GM19468 (cell line): Measurements from ENCODE around the gene SHC4.
"Not testable (repeated sequence)": the region's sequence is repeated elsewhere in the genome, so short reads cannot be mapped to it uniquely, and the experiment has no call there.

Experiments used
- ATAC-seq: cut with Tn5 transposase; IDR thresholded peaks from one replicate; pipeline ENCODE4 v1.9.1; 2021; ENCODE audit warnings: mild to moderate bottlenecking, moderate library complexity, moderate number of reproducible peaks; ENCODE audit not compliant: unreplicated experiment; ENCODE audit errors: extremely low read depth

The SHC4 gene

DNA sequence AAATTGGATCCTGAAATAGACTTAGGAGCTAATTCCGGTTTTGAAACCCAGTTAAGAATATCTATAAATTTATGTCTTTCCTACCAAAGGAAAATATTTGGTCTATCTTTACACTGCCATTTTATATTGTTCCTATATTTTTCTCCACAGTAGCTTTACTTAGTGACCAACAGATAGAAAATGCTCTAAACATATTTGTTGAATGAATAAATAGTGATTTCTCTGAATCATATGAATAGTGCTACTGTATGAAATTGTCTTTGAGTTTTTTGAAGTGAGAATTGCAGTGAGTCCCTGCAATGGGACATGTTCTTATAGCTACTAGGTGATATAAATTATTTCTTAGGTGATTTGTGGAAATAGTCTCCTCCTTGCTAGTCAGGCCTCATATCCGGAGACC, 104.3 kb downstream of the SHC4 start:
- ATAC-seq, result no peak

DNA sequence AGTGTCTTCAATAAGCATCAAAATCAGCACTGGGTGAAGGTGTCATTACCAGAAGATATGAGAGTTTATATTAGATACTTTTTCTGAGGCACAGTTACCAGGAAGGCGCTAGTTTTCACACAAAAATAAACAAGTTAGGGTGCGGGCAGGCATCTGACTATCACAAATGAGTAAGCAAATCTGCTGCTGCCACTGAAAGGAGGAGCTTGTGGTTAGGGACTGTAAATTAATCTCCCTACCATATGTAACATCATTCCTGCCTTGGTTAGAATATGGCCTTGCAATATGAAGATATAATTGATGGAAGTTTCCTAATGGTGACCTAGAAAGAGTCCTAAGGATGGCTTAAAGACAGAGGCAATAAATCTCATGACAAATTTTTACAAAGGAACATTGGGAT, 105.3 kb downstream of the SHC4 start:
- ATAC-seq, result no peak

DNA sequence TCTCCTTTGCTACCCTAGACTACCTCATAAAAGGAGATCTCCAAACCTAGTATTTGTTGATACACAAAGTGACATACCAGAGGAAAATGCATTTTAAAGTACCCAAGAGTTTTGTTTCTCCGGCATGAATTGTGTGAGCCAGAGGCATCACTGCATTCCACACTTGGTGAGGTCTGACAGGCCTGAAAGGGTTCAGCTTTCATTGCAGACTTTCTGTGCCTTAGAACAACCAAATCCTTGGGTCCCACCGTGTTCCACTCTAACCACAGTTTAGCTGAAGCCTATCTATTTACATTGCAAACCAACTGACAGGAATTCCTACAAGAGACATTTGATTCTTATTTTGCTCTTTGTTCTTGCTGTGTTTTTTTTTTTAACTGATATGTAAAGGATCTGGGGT, 106.8 kb downstream of the SHC4 start:
- ATAC-seq, result no peak

DNA sequence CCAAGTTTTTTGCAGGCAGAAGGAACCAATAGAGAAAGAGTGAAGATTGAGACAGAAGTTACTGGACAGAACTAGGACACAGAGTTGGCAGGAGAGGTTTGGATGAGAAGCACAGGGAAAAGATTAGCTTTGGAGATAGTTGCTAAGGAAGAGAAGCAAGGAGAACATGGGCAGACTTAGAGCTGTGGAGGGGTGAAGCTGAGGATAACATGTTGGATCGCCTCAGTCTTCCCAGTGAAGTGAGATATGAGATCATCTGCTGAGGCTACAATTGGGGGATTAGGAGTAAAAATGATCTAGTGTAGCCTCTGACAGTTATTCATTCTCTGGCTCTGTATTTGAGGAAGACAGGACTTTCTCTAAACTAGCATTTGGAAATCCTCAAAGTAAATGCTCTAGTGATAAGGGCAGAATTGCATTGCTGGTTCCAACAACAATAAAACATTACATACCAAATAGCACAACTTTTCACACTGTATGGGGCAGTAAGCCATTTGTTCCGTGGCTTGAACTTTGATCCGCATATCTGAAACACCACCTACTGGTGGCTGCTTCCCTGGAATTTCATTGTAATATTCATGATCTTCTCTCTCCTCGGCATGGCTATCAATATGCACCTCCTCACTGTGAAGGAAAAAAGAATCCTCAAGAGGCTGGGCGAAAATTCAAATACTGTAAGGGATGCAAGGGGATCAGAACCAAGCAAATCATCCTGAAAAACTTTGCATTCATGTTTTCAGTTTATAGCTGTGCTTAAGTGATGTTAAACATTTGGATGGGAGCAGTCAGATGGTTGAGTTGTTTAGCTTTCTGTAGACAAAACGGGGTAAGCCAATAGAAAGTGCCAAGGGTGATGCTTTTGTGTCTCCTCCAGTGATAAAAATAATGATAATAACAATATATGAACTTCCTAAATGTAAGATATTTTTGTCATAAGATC, 107.9 kb downstream of the SHC4 start:
- ATAC-seq, result no peak

DNA sequence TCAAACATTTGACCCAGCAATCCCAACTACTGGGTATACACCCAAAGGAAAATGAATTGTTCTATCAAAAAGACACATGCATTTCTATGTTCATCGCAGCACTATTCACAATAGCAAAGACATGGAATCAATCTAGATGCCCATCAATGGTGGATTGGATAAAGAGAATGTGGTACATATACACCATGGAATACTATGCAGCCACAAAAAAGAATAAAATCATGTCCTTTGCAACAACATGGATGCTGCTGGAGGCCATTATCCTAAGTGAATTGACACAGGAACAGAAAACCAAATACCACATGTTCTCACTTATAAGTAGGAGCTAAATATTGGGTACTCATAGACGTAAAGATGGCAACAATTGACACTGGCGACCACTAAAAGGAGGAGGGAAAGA, 109.3 kb downstream of the SHC4 start:
- ATAC-seq, result not testable (repeated sequence)

DNA sequence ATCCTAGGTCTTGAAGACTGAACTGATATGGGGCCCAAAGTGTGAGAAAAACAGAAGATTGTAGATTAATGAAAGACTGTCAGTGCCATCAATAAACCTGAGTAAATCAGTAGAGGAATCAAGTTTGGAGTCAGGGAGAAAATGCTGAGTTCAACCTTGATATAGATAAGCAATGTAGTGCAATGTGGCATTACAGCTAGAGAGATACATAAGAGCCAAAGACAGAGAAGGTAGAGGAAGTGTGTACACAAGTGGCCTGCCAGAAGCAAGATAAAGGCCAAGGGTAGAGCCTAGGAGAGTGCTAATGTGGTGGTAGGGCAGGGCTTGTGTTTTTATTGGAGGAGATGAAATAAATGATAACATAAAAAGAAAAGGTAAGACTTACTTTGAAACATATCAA, 111.8 kb downstream of the SHC4 start:
- ATAC-seq, result no peak

DNA sequence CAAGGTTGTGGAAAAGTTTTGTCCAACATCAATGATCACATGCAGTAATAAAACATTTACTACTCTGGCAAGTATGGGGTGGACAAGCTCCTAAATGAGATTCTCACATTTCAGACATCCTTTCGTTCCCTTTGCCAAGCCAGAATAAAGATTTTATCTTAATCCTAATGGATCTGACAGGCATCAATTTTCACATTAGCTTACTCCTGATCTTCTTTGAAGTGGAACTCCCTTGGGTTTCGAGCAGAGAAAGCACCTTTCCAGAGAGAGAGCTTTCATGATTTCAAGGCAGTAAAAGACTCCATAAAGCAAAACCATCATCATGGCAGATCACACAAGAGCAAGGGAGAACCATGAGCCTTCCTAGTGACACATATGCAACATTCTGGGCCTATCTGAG, 113.1 kb downstream of the SHC4 start:
- no peak for ATAC-seq

DNA sequence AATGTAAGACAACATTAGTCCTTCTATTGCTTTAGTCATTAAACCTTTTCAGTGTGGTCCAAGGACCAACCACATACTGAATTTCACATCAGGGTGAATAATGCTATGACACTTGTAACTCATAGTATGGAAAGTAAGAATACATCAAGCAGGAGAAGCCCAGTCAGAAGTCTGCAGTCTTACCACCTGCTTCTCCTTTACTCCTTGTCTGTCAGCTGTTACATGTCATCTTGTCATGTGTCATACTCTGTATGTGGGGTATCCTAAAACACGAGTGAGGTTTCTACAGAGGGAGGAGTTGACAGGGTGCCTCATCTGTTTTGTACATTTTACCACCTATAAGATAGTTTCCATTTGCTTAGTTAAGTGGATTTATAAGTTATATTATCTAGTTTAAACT, 118.6 kb downstream of the SHC4 start:
- ATAC-seq, result no peak

DNA sequence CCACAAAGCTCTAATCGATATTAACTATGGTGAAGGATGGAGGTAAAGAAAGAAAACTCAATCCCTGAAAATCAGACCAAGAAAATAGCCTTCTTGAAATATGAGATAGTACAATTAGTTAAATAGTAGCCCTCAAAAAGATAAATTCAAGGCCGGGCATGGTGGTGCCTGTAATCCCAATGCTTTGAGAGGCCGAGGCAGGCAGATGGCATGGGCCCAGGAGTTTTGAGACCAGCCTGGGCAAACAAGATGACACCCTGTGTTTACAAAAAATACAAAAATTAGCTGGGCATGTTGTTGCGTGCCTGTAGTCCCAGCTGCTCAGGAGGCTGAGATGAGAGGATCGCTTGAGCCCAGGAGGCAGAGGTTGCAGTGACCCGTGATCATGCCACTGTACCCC, 121.2 kb downstream of the SHC4 start:
- no peak for ATAC-seq

DNA sequence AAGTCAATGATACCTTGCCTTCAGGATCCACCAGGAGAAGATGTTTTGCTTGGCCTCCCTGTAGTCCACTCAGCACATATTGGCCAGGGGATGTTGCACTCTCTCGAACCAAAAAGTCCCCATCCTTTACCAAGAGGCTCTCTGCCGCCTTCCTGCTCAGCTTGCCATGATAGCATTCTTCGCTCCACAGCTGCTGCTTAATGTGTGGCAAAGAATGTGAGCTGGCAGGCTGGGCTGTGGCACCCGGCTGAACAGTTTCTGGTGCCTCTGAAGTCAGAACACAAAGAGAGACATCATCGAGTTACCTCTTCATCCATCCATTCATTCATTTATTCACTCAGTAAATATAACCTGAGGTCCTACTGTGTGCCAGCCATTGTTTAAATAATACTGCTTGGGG, 129.0 kb downstream of the SHC4 start:
- no peak for ATAC-seq

DNA sequence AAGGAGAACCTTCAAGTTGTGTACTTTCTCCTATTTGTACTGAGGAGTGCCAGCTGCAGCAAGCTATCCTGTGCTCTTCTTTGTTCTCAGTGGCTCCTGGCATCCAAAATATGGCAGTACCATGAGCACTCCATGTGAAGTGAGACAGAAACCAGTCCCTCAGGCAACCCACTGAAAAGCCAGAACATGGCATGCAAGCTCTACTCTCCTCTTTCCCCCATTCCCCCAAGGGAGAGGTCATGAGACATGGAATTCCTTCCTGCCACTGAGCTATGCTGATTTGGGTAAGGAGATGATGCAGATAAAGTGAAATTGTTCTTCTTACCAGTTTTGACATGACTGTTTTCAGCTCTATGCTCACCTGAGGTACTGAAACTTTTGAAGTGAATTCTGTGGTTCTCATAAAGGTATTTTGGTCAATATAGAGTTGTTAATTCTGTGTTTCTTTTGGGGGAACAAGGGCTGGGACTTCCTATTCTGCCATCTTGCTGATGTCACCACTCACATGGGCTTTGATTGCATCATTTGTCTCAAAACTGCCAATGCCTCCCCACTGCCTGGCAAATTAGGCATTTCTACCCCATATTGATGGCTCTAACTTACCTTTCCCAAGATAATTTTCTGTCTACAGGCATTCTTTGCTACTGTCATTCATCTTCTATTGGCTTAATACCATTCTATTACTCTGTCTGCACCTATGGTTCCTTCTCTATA, 130.0 kb downstream of the SHC4 start:
- no peak for ATAC-seq

DNA sequence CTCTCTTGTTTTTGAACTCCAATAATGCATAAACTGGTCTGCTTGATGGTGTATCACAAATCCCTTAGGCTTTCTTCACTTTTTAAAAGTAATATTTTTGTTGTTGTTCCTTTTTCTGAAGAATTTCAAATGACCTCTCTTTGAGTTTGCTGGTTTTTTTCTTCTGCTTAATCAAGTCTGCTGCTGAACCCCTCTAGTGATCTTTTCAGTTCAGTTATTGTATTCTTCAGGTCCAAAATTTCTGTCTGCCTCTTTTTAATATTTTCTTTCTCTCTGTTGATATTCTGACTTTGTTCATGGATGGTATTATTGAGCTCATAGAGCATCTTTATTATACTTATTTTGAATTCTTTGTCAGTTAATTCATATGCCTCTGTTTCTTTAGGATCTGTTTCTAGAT, 131.1 kb downstream of the SHC4 start:
- no peak for ATAC-seq

DNA sequence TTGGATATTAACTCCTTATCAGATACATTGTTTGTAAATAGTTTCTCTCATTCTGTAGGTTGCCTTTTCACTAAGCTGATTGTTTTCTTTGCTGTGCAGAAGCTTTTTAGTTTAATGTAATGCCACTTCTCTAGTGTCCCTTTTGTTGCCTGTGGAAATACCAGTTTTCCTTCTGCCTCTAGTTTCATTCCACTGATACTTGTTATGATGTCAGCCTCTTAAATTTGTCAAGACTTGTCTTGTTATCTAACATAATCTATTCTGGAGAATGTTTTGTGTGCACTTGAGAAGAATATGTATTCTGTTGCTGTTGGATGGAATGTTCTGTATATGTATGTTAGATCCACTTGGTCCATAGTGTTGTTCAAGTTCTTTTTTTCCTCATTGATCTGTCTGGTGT, 134.8 kb downstream of the SHC4 start:
- ATAC-seq, result no peak

DNA sequence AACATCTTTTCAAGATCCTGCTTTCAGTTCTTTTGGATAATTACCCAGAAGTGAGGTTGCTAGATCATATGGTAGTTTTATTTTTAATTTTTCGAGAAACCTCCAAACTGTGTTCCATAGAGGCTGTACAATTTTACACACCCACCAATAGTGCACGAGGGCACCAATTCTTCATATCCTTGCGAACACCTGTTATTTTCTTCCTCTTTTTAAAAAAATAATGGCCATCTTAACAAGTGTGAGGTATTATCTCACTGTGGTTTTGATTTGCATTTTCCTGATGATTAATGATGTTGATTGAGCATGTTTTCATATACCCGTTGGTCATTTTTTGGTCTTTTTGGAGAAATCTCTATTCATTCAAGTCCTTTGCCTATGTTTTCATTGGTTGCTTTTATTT, 135.2 kb downstream of the SHC4 start:
- no peak for ATAC-seq

DNA sequence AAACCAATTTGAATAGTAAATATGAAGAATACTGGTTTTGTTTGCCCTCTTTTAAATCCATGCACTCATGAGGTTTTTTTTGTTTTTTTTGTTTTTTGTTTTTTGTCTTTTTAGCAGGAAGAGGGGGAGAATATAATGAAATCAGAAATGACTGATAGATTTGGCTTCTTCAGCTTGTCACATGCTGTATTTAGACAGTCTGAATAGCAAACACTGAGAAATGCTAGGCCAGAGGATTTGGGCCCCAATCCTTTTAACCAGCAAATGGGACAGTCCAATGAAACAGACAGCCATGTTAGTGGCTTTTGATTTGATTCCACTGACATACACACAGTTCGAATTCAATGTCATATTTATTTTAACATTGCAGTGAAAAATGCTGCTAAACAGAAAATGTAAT, 138.6 kb downstream of the SHC4 start:
- ATAC-seq, result no peak

DNA sequence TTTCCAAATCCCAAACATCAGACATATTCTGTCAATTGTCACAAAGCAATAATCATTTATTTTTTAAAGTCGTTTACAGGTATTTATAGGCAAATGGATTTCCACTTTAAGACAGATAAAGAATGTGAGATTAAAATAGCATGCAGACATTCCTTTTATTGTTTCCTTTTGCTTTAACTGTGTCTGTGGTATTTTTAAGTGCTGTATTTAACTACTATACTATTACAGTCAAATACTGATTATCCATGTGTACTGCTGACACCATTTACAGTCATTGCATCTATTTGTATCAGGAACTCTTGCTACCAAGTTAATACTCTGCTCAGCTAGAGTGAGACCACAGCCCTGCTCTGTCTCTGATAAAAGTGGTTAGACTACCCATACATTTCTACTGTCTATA, 140.0 kb downstream of the SHC4 start:
- ATAC-seq, result no peak

DNA sequence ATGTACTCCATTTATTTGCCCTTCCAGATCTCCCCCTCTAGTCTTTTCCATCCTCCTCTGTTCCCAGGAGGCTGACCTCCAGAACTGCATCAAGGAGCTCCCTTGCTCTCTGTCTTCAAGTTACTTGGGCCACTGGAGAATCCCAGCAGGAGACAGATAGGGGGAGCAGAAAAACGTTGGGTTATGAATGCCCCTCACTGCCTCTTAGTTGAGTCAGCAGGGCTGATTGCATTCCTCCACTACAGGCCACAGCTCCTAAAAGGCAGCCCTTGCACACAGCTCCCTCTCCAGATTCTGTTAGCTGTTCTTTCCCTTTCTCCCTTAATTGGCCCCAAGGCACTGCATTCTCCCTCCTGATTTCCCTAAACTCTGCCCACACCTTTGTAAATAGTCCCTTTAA, 140.5 kb downstream of the SHC4 start:
- no peak for ATAC-seq

DNA sequence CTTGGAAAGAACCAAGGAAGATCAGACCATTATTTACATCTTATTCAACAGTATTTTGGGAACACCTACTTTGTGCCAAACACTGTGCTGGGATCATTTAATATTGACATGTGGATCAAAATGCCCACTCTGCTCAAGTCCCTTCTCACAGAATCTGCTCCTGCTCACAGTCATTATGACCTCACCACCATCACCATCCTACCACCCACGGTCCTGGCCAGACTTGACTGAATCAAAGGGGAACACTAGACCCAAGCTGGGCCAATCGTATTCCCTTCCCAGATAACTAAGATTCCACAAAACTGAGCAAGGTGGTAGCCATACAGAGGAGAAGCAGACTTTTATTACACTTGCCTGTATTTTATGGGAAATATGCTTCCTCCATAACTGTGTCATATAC, 149.4 kb downstream of the SHC4 start:
- no peak for ATAC-seq

DNA sequence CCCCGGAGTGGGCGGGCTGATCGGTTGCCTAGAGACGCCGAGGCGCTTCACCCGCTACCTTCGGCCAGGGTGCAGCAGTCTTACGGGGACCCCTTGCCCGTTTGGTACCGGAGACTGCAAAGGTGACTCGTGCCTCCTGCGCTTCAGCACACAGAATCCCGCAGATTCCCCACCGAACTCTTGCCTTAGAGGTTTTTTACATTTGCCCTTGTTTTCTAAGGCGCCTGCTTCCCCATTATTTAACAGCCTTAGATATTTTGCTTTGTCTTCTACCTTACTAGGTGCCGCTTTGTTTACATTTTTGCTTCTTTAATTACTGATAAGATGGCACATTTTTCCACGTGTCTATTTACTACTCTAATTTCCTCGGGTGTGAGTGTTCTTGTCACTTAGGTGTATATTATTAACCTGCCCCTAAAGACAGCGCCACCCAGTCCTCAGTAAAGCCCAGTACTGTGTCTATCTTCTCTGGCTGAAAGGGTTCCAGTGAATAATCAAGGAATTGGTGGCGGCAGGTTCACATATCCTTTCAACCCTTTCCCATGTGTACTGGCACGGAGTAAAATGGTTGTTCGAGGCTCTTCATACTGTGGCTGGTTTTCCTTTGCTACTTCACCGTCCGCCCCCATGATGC, 152.3 kb downstream of the SHC4 start:
- no peak for ATAC-seq

DNA sequence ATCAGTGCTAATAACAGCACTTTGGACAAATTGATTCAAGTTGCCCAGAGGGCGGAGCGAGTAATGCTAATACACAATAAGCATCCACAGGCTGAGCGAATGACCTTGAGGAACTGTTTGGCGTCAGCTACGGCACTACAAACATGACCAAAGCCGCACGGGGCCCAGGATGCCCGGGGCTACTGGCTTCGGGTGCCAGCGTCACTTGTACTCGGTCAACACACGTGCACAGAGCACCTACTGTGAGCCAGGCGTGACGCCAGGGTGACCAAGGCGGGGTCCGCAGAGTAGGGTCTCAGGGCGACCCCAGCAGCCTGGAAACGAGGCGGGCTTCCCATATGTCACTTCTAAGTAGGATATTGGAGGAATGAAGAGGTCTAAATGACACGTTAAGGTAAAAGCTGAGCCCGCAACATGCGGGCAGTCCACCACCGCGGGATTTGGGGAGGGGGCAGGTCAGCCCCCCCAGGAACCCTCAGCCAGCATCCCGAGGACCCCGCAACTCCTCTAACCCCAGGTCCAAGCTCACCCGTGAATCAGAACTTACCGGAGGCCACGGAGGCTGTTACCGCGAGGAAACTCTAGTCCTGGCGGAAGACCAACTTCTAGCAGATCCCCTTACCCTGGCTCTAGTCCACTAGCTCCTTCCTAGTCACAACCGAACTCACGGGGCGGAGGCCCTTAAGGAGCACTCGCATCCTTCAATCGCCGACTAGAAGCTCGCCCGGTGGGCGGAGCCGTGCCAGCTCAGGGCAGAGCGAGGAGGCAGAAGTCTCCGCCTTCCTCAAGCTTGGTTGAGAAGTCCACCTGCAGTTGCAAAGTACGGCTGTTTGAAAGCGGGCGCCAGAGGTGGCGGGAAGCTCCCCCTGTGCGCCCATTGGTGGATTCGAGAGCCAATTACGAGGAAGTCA, 153.1 kb downstream of the SHC4 start, which contains the start of gene CEP152:
CEP152 (minus strand) TSS at position 656 of the 911 bp plus-strand sequence. CDS start 5,420 bp downstream, outside the sequence.
- peak; percentile 98 for ATAC-seq
